Upper lobe of left lung (tissue), 6 donors: ENCODE results near the gene INHBE. TPM values are rescaled to one million over a fixed set of nuclear protein-coding genes. Genes with fewer than 3 reads are reported as not detected.

ENCODE experiments used
- ATAC-seq, 2 donors: fragments of 200-7000 bp; cut with Tn5 transposase; one replicate each; pipeline ENCODE4 v1.9.1; 2022; ENCODE audit warnings: mild to moderate bottlenecking in 2 of 2, moderate library complexity in 2 of 2; ENCODE audit not compliant: low FRiP score in 2 of 2
- DNase-seq, 2 donors: peaks; one replicate each; pipeline ENCODE4 v3.0.0-alpha.2; 2019 to 2020
- H3K27ac ChIP-seq, 4 donors: fragments of 200-600 bp; sonication (generic); one replicate each; pipeline ENCODE4 v1.5.1; 2016 to 2019
- H3K27me3 ChIP-seq, 4 donors: fragments of 200-600 bp; sonication (generic); one replicate each; pipeline ENCODE4 v1.5.1; 2017 to 2019
- H3K36me3 ChIP-seq, 4 donors: fragments of 200-600 bp; sonication (generic); one replicate each; pipeline ENCODE4 v1.5.1; 2016 to 2019
- H3K4me1 ChIP-seq, 4 donors: fragments of 200-600 bp; sonication (generic); one replicate each; pipeline ENCODE4 v1.5.1; 2018 to 2019
- H3K4me3 ChIP-seq, 4 donors: fragments of 200-600 bp; sonication (generic); one replicate each; pipeline ENCODE4 v1.5.1; 2017 to 2019; ENCODE audit warnings: mild to moderate bottlenecking in 2 of 4, moderate library complexity in 1 of 4
- H3K9me3 ChIP-seq, 4 donors: fragments of 200-600 bp; sonication (generic); one replicate each; pipeline ENCODE4 v1.5.1; 2018 to 2019
- EP300 ChIP-seq, 4 donors: sonication (generic); formaldehyde crosslinking; IDR thresholded peaks; one replicate each; pipeline ENCODE4 v1.5.1; 2017; ENCODE audit warnings: antibody characterized with exemption in 4 of 4, control low read depth in 2 of 4
- POLR2A ChIP-seq, 4 donors: fragments of 450-650 bp; IDR thresholded peaks; one replicate each; pipeline ENCODE4 v1.5.1; 2016 to 2017; ENCODE audit warnings: antibody characterized with exemption in 4 of 4, mild to moderate bottlenecking in 2 of 4
- POLR2AphosphoS5 ChIP-seq, 2 donors: sonication (generic); formaldehyde crosslinking; IDR thresholded peaks; one replicate each; pipeline ENCODE4 v1.5.1; 2017; ENCODE audit warnings: antibody characterized with exemption in 2 of 2
- WGBS, 2 donors: methylation state at CpG; one replicate each; pipeline ENCODE4 v1.1.5; 2017 to 2018; 5-methylcytosine and 5-hydroxymethylcytosine counted together
- total RNA-seq, 6 donors: library from RNA; depleted of rRNA in 4 of 6; stranded (reverse); fragments of >200 nt in 4 of 6; gene quantifications; one replicate each; pipeline versions ENCODE4 v1.1.0 to v1.2.1, GENCODE V29; 2016 to 2021
- TF ChIP-seq, protein P1 (sequence below), 6 experiments: fragments of 450-650 bp in 4 of 6; fragments of 200-600 bp in 2 of 6; sonication (generic) in 2 of 6; IDR thresholded peaks; one replicate each; pipeline ENCODE4 v1.5.1; 2016 to 2019; ENCODE audit warnings: antibody characterized with exemption in 6 of 6
- donor health status: DM: no; HTN: no; CAD: no; lungs with moderate emphysema.
- donor health status: DM: no; HTN: yes; CAD: no; lungs with severe emphysema.

Gene INHBE
- total RNA-seq, 6 donors from 2014 or later, result 0.11 TPM; not detected in 5

- WGBS, 2 donors, result 69 to 74% methylated on average over 12 to 14 of the region's 14 CpGs
- Histone ChIP-seq H3K9me3 (no peaks in the 10 kb centered on the region), H3K4me1 (peaks cover 15 to 21% (median 19%) of the 10 kb centered on the region in 4 donors), H3K36me3 (peaks cover 0 to 14% (median 0%) of the 10 kb centered on the region in 4 donors), H3K27me3 (peaks cover 0 to 6% (median 2%) of the 10 kb centered on the region in 4 donors), H3K27ac (no peak overlapping the region), H3K4me3 (no peak overlapping the region)
- no peak for TF ChIP-seq POLR2A (IDR thresholded peaks at IDR 0.05)
- TF ChIP-seq EP300 (IDR thresholded peaks at IDR 0.05), result no peak
- TF ChIP-seq, protein P1, sequence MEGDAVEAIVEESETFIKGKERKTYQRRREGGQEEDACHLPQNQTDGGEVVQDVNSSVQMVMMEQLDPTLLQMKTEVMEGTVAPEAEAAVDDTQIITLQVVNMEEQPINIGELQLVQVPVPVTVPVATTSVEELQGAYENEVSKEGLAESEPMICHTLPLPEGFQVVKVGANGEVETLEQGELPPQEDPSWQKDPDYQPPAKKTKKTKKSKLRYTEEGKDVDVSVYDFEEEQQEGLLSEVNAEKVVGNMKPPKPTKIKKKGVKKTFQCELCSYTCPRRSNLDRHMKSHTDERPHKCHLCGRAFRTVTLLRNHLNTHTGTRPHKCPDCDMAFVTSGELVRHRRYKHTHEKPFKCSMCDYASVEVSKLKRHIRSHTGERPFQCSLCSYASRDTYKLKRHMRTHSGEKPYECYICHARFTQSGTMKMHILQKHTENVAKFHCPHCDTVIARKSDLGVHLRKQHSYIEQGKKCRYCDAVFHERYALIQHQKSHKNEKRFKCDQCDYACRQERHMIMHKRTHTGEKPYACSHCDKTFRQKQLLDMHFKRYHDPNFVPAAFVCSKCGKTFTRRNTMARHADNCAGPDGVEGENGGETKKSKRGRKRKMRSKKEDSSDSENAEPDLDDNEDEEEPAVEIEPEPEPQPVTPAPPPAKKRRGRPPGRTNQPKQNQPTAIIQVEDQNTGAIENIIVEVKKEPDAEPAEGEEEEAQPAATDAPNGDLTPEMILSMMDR (IDR thresholded peaks at IDR 0.05), result no peak
- TF ChIP-seq POLR2AphosphoS5 (IDR thresholded peaks at IDR 0.05), result no peak
- ATAC-seq (no peak), DNase-seq (no peak)
Observed at GRCh38 chr12:57465747-57466505, 10.8 kb downstream of the INHBE start.

- ATAC-seq (no peak), DNase-seq (no peak)
- Histone ChIP-seq H3K27me3 (no peaks in the 10 kb centered on the region), H3K4me1 (peaks cover under 1 to 7% (median 5%) of the 10 kb centered on the region in 4 donors), H3K9me3 (no peaks in the 10 kb centered on the region), H3K27ac (no peak overlapping the region), H3K4me3 (no peak overlapping the region), H3K36me3 (peaks cover 0 to 14% (median 0%) of the 10 kb centered on the region in 4 donors)
- WGBS, 2 donors, result 87 to 88% methylated on average over 6 to 12 of the region's 12 CpGs
- TF ChIP-seq EP300 (IDR thresholded peaks at IDR 0.05), result no peak
- TF ChIP-seq, protein P1 (IDR thresholded peaks at IDR 0.05), result no peak
- no peak for TF ChIP-seq POLR2AphosphoS5 (IDR thresholded peaks at IDR 0.05)
- TF ChIP-seq POLR2A (IDR thresholded peaks at IDR 0.05), result no peak
Observed at GRCh38 chr12:57467212-57467874, 12.2 kb downstream of the INHBE start.

DNA sequence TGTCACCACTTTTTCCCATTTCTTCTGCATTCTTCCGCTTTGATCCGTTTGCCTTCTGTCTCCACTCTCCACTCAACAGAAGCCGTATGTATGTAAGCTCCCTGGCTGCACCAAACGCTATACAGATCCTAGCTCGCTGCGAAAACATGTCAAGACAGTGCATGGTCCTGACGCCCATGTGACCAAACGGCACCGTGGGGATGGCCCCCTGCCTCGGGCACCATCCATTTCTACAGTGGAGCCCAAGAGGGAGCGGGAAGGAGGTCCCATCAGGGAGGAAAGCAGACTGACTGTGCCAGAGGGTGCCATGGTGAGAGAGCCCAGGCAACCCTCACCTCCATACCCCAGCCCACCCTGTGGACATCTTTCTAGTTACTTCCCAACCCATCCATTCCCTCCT, 12.8 kb downstream of the INHBE start:
- Histone ChIP-seq H3K9me3 (no peaks in the 10 kb centered on the region), H3K36me3 (peaks cover 0 to 14% (median 0%) of the 10 kb centered on the region in 4 donors), H3K4me3 (no peak overlapping the region), H3K27me3 (no peaks in the 10 kb centered on the region), H3K27ac (no peak overlapping the region), H3K4me1 (peaks cover 0 to 1% (median 0%) of the 10 kb centered on the region in 4 donors)
- DNase-seq (no peak), ATAC-seq (no peak)
- 79 to 85% methylated on average over 11 of the region's 11 CpGs for whole genome bisulfite sequencing, 2 donors
- TF ChIP-seq EP300 (IDR thresholded peaks at IDR 0.05), result no peak
- TF ChIP-seq POLR2A (IDR thresholded peaks at IDR 0.05), result no peak
- TF ChIP-seq, protein P1 (IDR thresholded peaks at IDR 0.05), result no peak
- no peak for TF ChIP-seq POLR2AphosphoS5 (IDR thresholded peaks at IDR 0.05)

- Histone ChIP-seq H3K4me1 (peaks cover 0 to 2% (median under 1%) of the 10 kb centered on the region in 4 donors), H3K27ac (no peak overlapping the region), H3K27me3 (peaks cover 0 to 3% (median 0%) of the 10 kb centered on the region in 4 donors), H3K36me3 (peaks cover 0 to 14% (median 0%) of the 10 kb centered on the region in 4 donors), H3K4me3 (no peak overlapping the region), H3K9me3 (no peaks in the 10 kb centered on the region)
- DNase-seq (no peak), ATAC-seq (no peak)
- 74 to 84% methylated on average over 10 of the region's 10 CpGs for WGBS, 2 donors
- TF ChIP-seq POLR2A (IDR thresholded peaks at IDR 0.05) (no peak), EP300 (IDR thresholded peaks at IDR 0.05) (no peak), POLR2AphosphoS5 (IDR thresholded peaks at IDR 0.05) (no peak)
- TF ChIP-seq, protein P1 (IDR thresholded peaks at IDR 0.05), result no peak
Observed at GRCh38 chr12:57469296-57470164, 14.4 kb downstream of the INHBE start.
